Neural crest cell (in vitro differentiated cells): ENCODE measurements around the gene LMO7. TPM values are rescaled to one million over a fixed set of nuclear protein-coding genes. Genes with fewer than 3 reads are reported as not detected.

Source experiments
- DNase-seq: peaks from one replicate; pipeline ENCODE4 v3.0.0; 2021; ENCODE audit warnings: low read depth, mixed read lengths, low spot score
- H3K27ac Mint-ChIP-seq: one replicate; pipeline ENCODE4 v1.8.0; 2021; ENCODE audit warnings: mild to moderate bottlenecking, mixed read lengths; ENCODE audit not compliant: unreplicated experiment
- H3K27me3 Mint-ChIP-seq: 2 replicates; pipeline ENCODE4 v1.8.0; 2021; ENCODE audit warnings: low read depth, mild to moderate bottlenecking, mixed read lengths
- H3K36me3 Mint-ChIP-seq: 2 replicates; pipeline ENCODE4 v1.8.0; 2021; ENCODE audit warnings: low read depth, mild to moderate bottlenecking, mixed read lengths
- H3K4me1 Mint-ChIP-seq: 2 replicates; pipeline ENCODE4 v1.8.0; 2021; ENCODE audit warnings: mixed read lengths
- H3K4me3 Mint-ChIP-seq: one replicate; pipeline ENCODE4 v1.8.0; 2021; ENCODE audit warnings: mild to moderate bottlenecking, mixed read lengths
- H3K9me3 Mint-ChIP-seq: 2 replicates; pipeline ENCODE4 v1.8.0; 2021; ENCODE audit warnings: mixed read lengths
- CTCF ChIP-seq: fragments of 200-600 bp; sonication (generic); conservative IDR thresholded peaks from 2 replicates; pipeline ENCODE4 v1.5.0; 2021; ENCODE audit warnings: antibody characterized with exemption, mild to moderate bottlenecking
- total RNA-seq: library from RNA; stranded (reverse); gene quantifications from 2 replicates; pipeline ENCODE4 v1.2.1, GENCODE V29; 2021

LMO7 gene
- total RNA-seq, 1 donor from 2014 or later: 4.8 TPM

GRCh38 chr13:75702476-75702875 is 66.3 kb downstream of the LMO7 start:
- H3K4me1 Mint-ChIP-seq: no peaks in the 10 kb centered on the region
- no peak for DNase-seq
- no peak for TF ChIP-seq CTCF
- H3K27me3 Mint-ChIP-seq: no peaks in the 10 kb centered on the region
- H3K36me3 Mint-ChIP-seq: peaks cover 7% of the 10 kb centered on the region
- H3K9me3 Mint-ChIP-seq: no peaks in the 10 kb centered on the region
- no peak overlapping the region for H3K27ac Mint-ChIP-seq
- no peak overlapping the region for H3K4me3 Mint-ChIP-seq

- TF ChIP-seq CTCF: no peak
- H3K36me3 Mint-ChIP-seq: peaks cover 7% of the 10 kb centered on the region
- H3K4me1 Mint-ChIP-seq: no peaks in the 10 kb centered on the region
- no peaks in the 10 kb centered on the region for H3K27me3 Mint-ChIP-seq
- no peak for DNase-seq
- H3K4me3 Mint-ChIP-seq: no peak overlapping the region
- H3K9me3 Mint-ChIP-seq: no peaks in the 10 kb centered on the region
- H3K27ac Mint-ChIP-seq: no peak overlapping the region
These were observed 67.6 kb downstream of the LMO7 start for GRCh38 chr13:75703769-75704168.

GRCh38 chr13:75704194-75704926 is 68.2 kb downstream of the LMO7 start:
- Mint-ChIP-seq H3K4me3 (no peak overlapping the region), H3K36me3 (peaks cover 1% of the 10 kb centered on the region), H3K27me3 (no peaks in the 10 kb centered on the region), H3K9me3 (no peaks in the 10 kb centered on the region), H3K27ac (no peak overlapping the region), H3K4me1 (no peaks in the 10 kb centered on the region)
- no peak for DNase-seq
- TF ChIP-seq CTCF: no peak

- Mint-ChIP-seq H3K27me3 (no peaks in the 10 kb centered on the region), H3K9me3 (no peaks in the 10 kb centered on the region), H3K36me3 (no peaks in the 10 kb centered on the region), H3K4me1 (no peaks in the 10 kb centered on the region), H3K4me3 (no peak overlapping the region), H3K27ac (no peak overlapping the region)
- no peak for TF ChIP-seq CTCF
- DNase-seq: no peak
These were observed 68.8 kb downstream of the LMO7 start for GRCh38 chr13:75704927-75705288.

GRCh38 chr13:75705395-75705794 is 69.3 kb downstream of the LMO7 start:
- no peaks in the 10 kb centered on the region for H3K4me1 Mint-ChIP-seq
- no peaks in the 10 kb centered on the region for H3K9me3 Mint-ChIP-seq
- no peak overlapping the region for H3K27ac Mint-ChIP-seq
- no peak for TF ChIP-seq CTCF
- no peaks in the 10 kb centered on the region for H3K36me3 Mint-ChIP-seq
- no peak for DNase-seq
- no peak overlapping the region for H3K4me3 Mint-ChIP-seq
- no peaks in the 10 kb centered on the region for H3K27me3 Mint-ChIP-seq
